Measurements from ENCODE around the gene C1R. TPM values are rescaled to one million over a fixed set of nuclear protein-coding genes. Genes with fewer than 3 reads are reported as not detected.
A peak's percentile ranks its signal among the peaks of the same experiment; 100 is the strongest.

Gene C1R
- total and polyA plus RNA-seq, 7 donors = 32.4 to 70.9 (median 63.2) TPM

DNA sequence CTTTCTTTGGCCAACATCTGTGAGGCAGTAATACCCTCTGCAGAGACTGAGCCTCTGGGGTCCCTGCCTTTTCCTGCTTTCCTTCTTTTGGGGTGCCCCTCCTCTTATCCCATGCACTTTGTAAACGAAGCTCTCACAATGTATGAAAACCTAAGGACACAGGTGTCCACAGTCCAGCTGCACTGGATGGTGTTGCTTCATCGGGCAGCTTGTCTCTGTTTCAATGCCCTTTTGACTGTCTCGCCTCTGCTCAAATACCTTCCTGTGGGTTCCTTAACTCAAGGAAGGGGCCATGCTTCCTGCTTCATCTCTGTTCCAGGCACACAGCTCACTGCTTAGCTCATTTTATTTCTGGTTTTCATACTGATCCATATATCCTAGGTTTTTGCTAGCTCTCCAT, 10.3 kb upstream of the C1R start:
- H3K27ac ChIP-seq = no peak overlapping the region
- no peak overlapping the region for H3K4me3 ChIP-seq
- H3K4me1 ChIP-seq = peaks cover 1% of the 10 kb centered on the region
- WGBS, 3 donors = 75 to 76% (median 76%) methylated on average over 3 of the region's 3 CpGs
- no peaks in the 10 kb centered on the region for H3K9me3 ChIP-seq
- DNase-seq (no peak), ATAC-seq (no peak)
- peaks cover 0 to 51% of the 10 kb centered on the region in 2 donors for H3K36me3 ChIP-seq (ENCODE audit: insufficient read depth in 1 of 2, low read depth in 1 of 2)
- TF ChIP-seq, protein P1, sequence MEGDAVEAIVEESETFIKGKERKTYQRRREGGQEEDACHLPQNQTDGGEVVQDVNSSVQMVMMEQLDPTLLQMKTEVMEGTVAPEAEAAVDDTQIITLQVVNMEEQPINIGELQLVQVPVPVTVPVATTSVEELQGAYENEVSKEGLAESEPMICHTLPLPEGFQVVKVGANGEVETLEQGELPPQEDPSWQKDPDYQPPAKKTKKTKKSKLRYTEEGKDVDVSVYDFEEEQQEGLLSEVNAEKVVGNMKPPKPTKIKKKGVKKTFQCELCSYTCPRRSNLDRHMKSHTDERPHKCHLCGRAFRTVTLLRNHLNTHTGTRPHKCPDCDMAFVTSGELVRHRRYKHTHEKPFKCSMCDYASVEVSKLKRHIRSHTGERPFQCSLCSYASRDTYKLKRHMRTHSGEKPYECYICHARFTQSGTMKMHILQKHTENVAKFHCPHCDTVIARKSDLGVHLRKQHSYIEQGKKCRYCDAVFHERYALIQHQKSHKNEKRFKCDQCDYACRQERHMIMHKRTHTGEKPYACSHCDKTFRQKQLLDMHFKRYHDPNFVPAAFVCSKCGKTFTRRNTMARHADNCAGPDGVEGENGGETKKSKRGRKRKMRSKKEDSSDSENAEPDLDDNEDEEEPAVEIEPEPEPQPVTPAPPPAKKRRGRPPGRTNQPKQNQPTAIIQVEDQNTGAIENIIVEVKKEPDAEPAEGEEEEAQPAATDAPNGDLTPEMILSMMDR (IDR thresholded peaks at IDR 0.05) = no peak
- intact Hi-C loops (cut with DNase I) = no loop called here
- no peaks in the 10 kb centered on the region for H3K27me3 ChIP-seq (ENCODE audit: insufficient read depth in 3 of 3, low read length in 2 of 3)

DNA sequence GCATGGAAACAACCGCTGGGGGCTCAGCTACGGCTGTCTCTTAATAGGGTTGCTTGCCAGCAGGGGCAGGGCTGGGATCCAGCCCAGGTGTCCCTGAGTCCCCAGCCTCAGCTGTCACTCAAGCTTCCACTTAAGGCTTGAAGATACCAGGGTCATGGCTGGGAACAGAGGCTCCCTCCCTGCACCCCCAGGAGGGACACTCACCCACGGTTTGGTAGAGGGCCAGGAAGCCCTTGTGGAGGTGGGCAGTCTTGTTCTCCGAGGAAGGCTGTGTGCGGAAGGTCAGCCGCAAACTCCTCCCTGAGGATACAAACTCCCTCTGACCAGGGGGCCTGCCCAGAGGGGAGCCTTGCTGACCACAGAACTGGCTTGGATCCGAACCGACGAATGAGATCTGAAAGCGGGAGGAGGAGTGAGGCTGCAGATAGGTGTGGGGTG, 9.5 kb upstream of the C1R start:
- Histone ChIP-seq H3K4me1 (peaks cover 7% of the 10 kb centered on the region), H3K27ac (no peak overlapping the region), H3K4me3 (no peak overlapping the region), H3K9me3 (no peaks in the 10 kb centered on the region), H3K27me3 (ENCODE audit: insufficient read depth in 3 of 3, low read length in 2 of 3) (no peaks in the 10 kb centered on the region), H3K36me3 (ENCODE audit: insufficient read depth in 1 of 2, low read depth in 1 of 2) (peaks cover 0 to 54% of the 10 kb centered on the region in 2 donors)
- DNase-seq (peak in 1 of 2 donors; percentile 31), ATAC-seq (peak in 1 of 4 donors; percentile 25)
- WGBS, 3 donors = 74 to 80% (median 77%) methylated on average over 10 of the region's 10 CpGs
- TF ChIP-seq, protein P1 (IDR thresholded peaks at IDR 0.05) = no peak
- intact Hi-C loops (cut with DNase I) = no loop called here

DNA sequence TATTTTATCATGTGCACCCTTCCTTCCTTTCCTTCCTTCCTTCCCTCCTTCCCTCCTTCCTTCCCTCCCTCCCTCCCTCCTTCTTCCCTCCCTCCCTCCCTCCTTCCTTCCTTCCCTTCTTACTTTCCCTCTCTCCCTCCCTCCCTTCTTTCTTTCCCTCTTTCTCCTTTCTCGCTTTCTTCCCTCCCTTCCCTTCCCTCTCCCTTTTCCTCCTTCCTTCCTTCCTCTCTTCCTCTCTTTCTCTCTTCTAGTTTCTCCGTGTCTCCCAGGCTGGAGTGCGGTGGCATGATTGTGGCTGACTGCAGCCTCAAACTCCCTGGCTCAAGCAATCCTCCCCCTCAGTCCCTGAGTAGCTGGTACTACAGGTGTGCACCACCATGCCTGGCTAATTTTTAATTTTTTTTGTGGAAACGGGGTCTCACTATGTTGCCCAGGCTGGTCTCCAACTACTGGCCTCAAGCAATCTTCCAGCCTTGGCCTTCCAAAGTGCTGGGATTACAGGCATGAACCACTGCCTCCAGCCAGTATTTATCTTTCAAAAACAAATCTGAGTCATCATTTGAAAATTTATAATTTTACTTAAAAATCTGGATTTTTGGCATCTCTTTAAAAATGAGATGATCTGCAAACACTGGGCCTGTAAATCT, 8.9 kb upstream of the C1R start:
- ATAC-seq (no peak), DNase-seq (no peak)
- no peak overlapping the region for H3K27ac ChIP-seq
- no peaks in the 10 kb centered on the region for H3K9me3 ChIP-seq
- H3K4me1 ChIP-seq = peaks cover 9% of the 10 kb centered on the region
- 81 to 88% (median 88%) methylated on average over 4 of the region's 4 CpGs for WGBS, 3 donors
- H3K4me3 ChIP-seq = no peak overlapping the region
- TF ChIP-seq, protein P1 (IDR thresholded peaks at IDR 0.05) = no peak
- H3K27me3 ChIP-seq (ENCODE audit: insufficient read depth in 3 of 3, low read length in 2 of 3) = no peaks in the 10 kb centered on the region
- peaks cover 0 to 54% of the 10 kb centered on the region in 2 donors for H3K36me3 ChIP-seq (ENCODE audit: insufficient read depth in 1 of 2, low read depth in 1 of 2)
- intact Hi-C loops (cut with DNase I) = no loop called here

DNA sequence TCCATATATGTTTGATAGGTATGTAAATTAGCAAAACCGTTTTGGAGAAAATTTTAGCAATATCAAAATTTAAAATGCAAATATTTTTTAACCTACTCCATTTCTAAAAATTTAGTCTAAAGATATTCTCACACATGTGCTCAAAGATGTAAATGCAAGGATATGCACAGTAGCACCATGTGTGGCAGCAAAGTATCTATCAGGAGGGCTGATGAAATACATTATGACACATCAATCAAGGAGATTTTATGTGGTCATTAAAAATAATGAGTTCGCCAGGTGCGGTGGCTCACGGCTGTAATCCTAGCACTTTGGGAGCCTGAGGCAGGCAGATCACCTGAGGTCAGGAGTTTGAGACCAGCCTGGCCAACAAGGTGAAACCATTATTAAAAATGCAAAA, 8.0 kb upstream of the C1R start:
- no peak for ATAC-seq

More for the DNA sequence above, 8.0 kb upstream of the C1R start:
- WGBS, 3 donors = 67 to 87% (median 83%) methylated on average over 4 of the region's 4 CpGs
- Histone ChIP-seq H3K36me3 (ENCODE audit: insufficient read depth in 1 of 2, low read depth in 1 of 2) (peaks cover 0 to 54% of the 10 kb centered on the region in 2 donors), H3K4me3 (no peak overlapping the region), H3K27ac (no peak overlapping the region), H3K4me1 (peaks cover 9% of the 10 kb centered on the region), H3K27me3 (ENCODE audit: insufficient read depth in 3 of 3, low read length in 2 of 3) (no peaks in the 10 kb centered on the region), H3K9me3 (no peaks in the 10 kb centered on the region)
- intact Hi-C loops (cut with DNase I) = no loop called here
- TF ChIP-seq, protein P1 (IDR thresholded peaks at IDR 0.05) = no peak
- no peak for DNase-seq

Data from psoas muscle (tissue), 8 donors.